ENCODE measurements around the gene NQO2. TPM values are rescaled to one million over a fixed set of nuclear protein-coding genes. Genes with fewer than 3 reads are reported as not detected.

NQO2 gene
- polyA plus RNA-seq, 1 of the 3 experiments (the other 2 are of a cell fraction): 19.2 TPM

GRCh38 chr6:2961506-2961905 lies 38.2 kb upstream of the NQO2 start:
- Histone ChIP-seq H3K4me3 (ENCODE audit: low read depth in 2 of 2, low read length in 1 of 2) (no peak overlapping the region), H3K79me2 (ENCODE audit: insufficient read depth) (peaks cover 88% of the 10 kb centered on the region), H2AFZ (ENCODE audit: low read depth) (no peak overlapping the region), H3F3A (replicated peaks; ENCODE audit: insufficient read depth) (peaks cover 21% of the 10 kb centered on the region), H3K9me2 (no peaks in the 10 kb centered on the region), H3K4me2 (no peak overlapping the region), H3K27me3 (ENCODE audit: insufficient read depth) (no peaks in the 10 kb centered on the region), H3K27ac (ENCODE audit: low read depth in 2 of 2, low read length in 1 of 2) (peak overlapping the region in 1 of 2 experiments; percentile 78; a peak in 2 of 4 replicates), H3K9ac (no peak overlapping the region), H3K4me1 (ENCODE audit: control insufficient read depth in 1 of 2, insufficient read depth in 2 of 2, low read depth in 1 of 2, low read length in 1 of 2) (peaks cover 0 to 15% of the 10 kb centered on the region in 2 experiments; a peak in 3 of 4 replicates), H3K9me3 (no peaks in the 10 kb centered on the region), H3K36me3 (replicated peaks in 1 of 2; ENCODE audit: control insufficient read depth in 1 of 2, insufficient read depth in 2 of 2, low read length in 1 of 2) (peaks cover 0 to 10% of the 10 kb centered on the region in 2 experiments), H4K20me1 (ENCODE audit: insufficient read depth) (no peaks in the 10 kb centered on the region)
- TF ChIP-seq FOSL2 (IDR thresholded peaks at IDR 0.05; ENCODE audit: borderline replicate concordance, low read depth) (no peak), MXI1 (IDR thresholded peaks at IDR 0.05; ENCODE audit: low read depth, low read length) (no peak), USF2 (IDR thresholded peaks at IDR 0.05; ENCODE audit: borderline replicate concordance, low read depth, low read length) (no peak), TEAD4 (IDR thresholded peaks at IDR 0.05; ENCODE audit: borderline replicate concordance, insufficient read depth) (no peak), CHD2 (IDR thresholded peaks at IDR 0.05; ENCODE audit: low read length, partially characterized antibody) (no peak), PBX3 (IDR thresholded peaks at IDR 0.05) (no peak), TAF1 (IDR thresholded peaks at IDR 0.05; ENCODE audit: borderline replicate concordance, low read depth, low read length) (no peak), USF1 (IDR thresholded peaks at IDR 0.05; ENCODE audit: borderline replicate concordance, low read depth) (no peak), RFX5 (IDR thresholded peaks at IDR 0.05; ENCODE audit: low read length) (no peak), SMC3 (IDR thresholded peaks at IDR 0.05; ENCODE audit: low read depth, low read length) (no peak), SIN3A (IDR thresholded peaks at IDR 0.05; ENCODE audit: borderline replicate concordance, low read depth, low read length) (no peak), MEF2A (IDR thresholded peaks at IDR 0.05; ENCODE audit: borderline replicate concordance, low read depth) (no peak), REST (IDR thresholded peaks at IDR 0.05; ENCODE audit: low read depth, low read length) (no peak), RAD21 (IDR thresholded peaks at IDR 0.05; ENCODE audit: low read length) (no peak), JUND (IDR thresholded peaks at IDR 0.05) (no peak)
- CTCF ChIA-PET: interaction anchor here (1.2 kb wide), 1 partner anchor 10 kb away, joined by 6 read pairs; no protein-coding TSS in a partner anchor
- POLR2A ChIA-PET: no interaction called here
- no peak for DNase-seq
- 96% methylated on average over 5 of the region's 7 CpGs for WGBS (ENCODE audit: low lambda C conversion rate)
